SK-N-SH (cell line): ENCODE data around the gene UBTF. TPM values are rescaled to one million over a fixed set of nuclear protein-coding genes. Genes with fewer than 3 reads are reported as not detected.

Source experiments
- CTCF ChIA-PET: fragments of 300-600, 350-600 bp; formaldehyde crosslinking; extraction: SDS; loops from one replicate; lab custom pipeline; 2021; lab: Yijun Ruan, JAX
- POLR2A ChIA-PET: fragments of 350-600 bp; sonication (Branson Sonifier 250); formaldehyde crosslinking; extraction: SDS; loops from one replicate; lab custom pipeline; 2020; ENCODE audit warnings: antibody characterized with exemption, inconsistent platforms; lab: Yijun Ruan, JAX
- DNase-seq: peaks from one replicate; pipeline ENCODE4 v3.0.0; 2012
- H2AFZ ChIP-seq: fragments of 200-600 bp; sonication (generic); 2 replicates; pipeline ENCODE4 v1.8.1; 2016; ENCODE audit warnings: antibody characterized with exemption, mild to moderate bottlenecking, low read depth
- H3F3A ChIP-seq: fragments of 200-600 bp; sonication (generic); replicated peaks from 2 replicates; pipeline ENCODE3; 2016; ENCODE audit warnings: antibody characterized with exemption, mild to moderate bottlenecking; ENCODE audit not compliant: insufficient read depth
- H3K27ac ChIP-seq, 2 experiments: fragments of 200-500 bp in 1 of 2; fragments of 200-600 bp in 1 of 2; sonication (Bioruptor generic) in 1 of 2; sonication (generic), shearing (Covaris generic) in 1 of 2; 2 replicates each; pipeline versions ENCODE4 v1.5.1 to v1.6.1; 2014 to 2016; ENCODE audit warnings: low read depth in 2 of 2, inconsistent platforms in 1 of 2, low read length in 1 of 2, mild to moderate bottlenecking in 1 of 2, mixed read lengths in 1 of 2
- H3K27me3 ChIP-seq: fragments of 200-600 bp; sonication (generic), shearing (Covaris generic); 2 replicates; pipeline ENCODE4 v1.6.1; 2016; ENCODE audit warnings: mixed run types; ENCODE audit not compliant: insufficient read depth
- H3K36me3 ChIP-seq, 2 experiments: fragments of 200-500 bp in 1 of 2; fragments of 200-600 bp in 1 of 2; sonication (Bioruptor generic) in 1 of 2; sonication (generic) in 1 of 2; replicated peaks in 1 of 2; 2 replicates each; pipeline versions ENCODE3 to v1.5.1; 2014 to 2016; ENCODE audit warnings: low read length in 1 of 2, mild to moderate bottlenecking in 1 of 2; ENCODE audit not compliant: insufficient read depth in 2 of 2, control insufficient read depth in 1 of 2
- H3K4me1 ChIP-seq, 2 experiments: fragments of 200-500 bp in 1 of 2; fragments of 200-600 bp in 1 of 2; sonication (Bioruptor generic) in 1 of 2; sonication (generic), shearing (Covaris generic) in 1 of 2; 2 replicates each; pipeline versions ENCODE4 v1.5.1 to v1.6.1; 2014 to 2016; ENCODE audit warnings: low read depth in 1 of 2, low read length in 1 of 2, mixed run types in 1 of 2; ENCODE audit not compliant: insufficient read depth in 2 of 2, control insufficient read depth in 1 of 2
- H3K4me2 ChIP-seq: fragments of 200-600 bp; sonication (generic), shearing (Covaris generic); 2 replicates; pipeline ENCODE4 v1.6.1; 2017; ENCODE audit warnings: mixed run types
- H3K4me3 ChIP-seq, 2 experiments: fragments of 200-500 bp in 1 of 2; fragments of 200-600 bp in 1 of 2; sonication (Bioruptor generic) in 1 of 2; sonication (generic), shearing (Covaris generic) in 1 of 2; 2 replicates each; pipeline versions ENCODE4 v1.5.1 to v1.8.1; 2014 to 2016; ENCODE audit warnings: low read depth in 2 of 2, inconsistent platforms in 1 of 2, low read length in 1 of 2, mild to moderate bottlenecking in 1 of 2, mixed read lengths in 1 of 2, moderate library complexity in 1 of 2
- H3K79me2 ChIP-seq: fragments of 200-600 bp; sonication (generic); 2 replicates; pipeline ENCODE4 v1.8.1; 2017; ENCODE audit warnings: mild to moderate bottlenecking; ENCODE audit not compliant: insufficient read depth
- H3K9ac ChIP-seq: fragments of 200-600 bp; sonication (generic); 2 replicates; pipeline ENCODE4 v1.6.1; 2017; ENCODE audit warnings: mixed run types
- H3K9me2 ChIP-seq: fragments of 200-600 bp; sonication (generic); 2 replicates; pipeline ENCODE4 v1.6.1; 2017; ENCODE audit warnings: mixed run types
- H3K9me3 ChIP-seq: fragments of 200-600 bp; sonication (generic); 2 replicates; pipeline ENCODE4 v1.6.1; 2017; ENCODE audit warnings: mixed run types, mild to moderate bottlenecking, moderate library complexity
- H4K20me1 ChIP-seq: fragments of 200-600 bp; sonication (generic); 2 replicates; pipeline ENCODE4 v1.6.1; 2017; ENCODE audit warnings: mild to moderate bottlenecking, mixed run types; ENCODE audit not compliant: insufficient read depth
- ELF1 ChIP-seq: IDR thresholded peaks from 2 replicates; pipeline ENCODE4 v1.4.0; 2012
- FOXM1 ChIP-seq: IDR thresholded peaks from 2 replicates; pipeline ENCODE4 v1.4.0; 2012; ENCODE audit warnings: low read depth, mild to moderate bottlenecking
- GABPA ChIP-seq: IDR thresholded peaks from 2 replicates; pipeline ENCODE4 v1.4.0; 2012; ENCODE audit warnings: low read depth, mild to moderate bottlenecking
- JUND ChIP-seq: IDR thresholded peaks from 2 replicates; pipeline ENCODE4 v1.4.0; 2012
- NFIC ChIP-seq: IDR thresholded peaks from 2 replicates; pipeline ENCODE4 v1.4.0; 2012; ENCODE audit warnings: borderline replicate concordance
- RCOR1 ChIP-seq: fragments of 150-350 bp; IDR thresholded peaks from 2 replicates; pipeline ENCODE4 v1.6.1; 2017; ENCODE audit warnings: antibody characterized with exemption, low read length
- RFX5 ChIP-seq: IDR thresholded peaks from 2 replicates; pipeline ENCODE4 v1.6.1; 2012; ENCODE audit warnings: mild to moderate bottlenecking, improper control_type of control experiment, low read length
- TAF1 ChIP-seq: IDR thresholded peaks from 2 replicates; pipeline ENCODE4 v1.6.1; 2012; ENCODE audit warnings: low read depth, mild to moderate bottlenecking, low read length, moderate library complexity, borderline replicate concordance
- WGBS: methylation state at CpG from one replicate; pipeline ENCODE4 v1.1.6; 2017; ENCODE audit warnings: low lambda C conversion rate; 5-methylcytosine and 5-hydroxymethylcytosine counted together
- polyA plus RNA-seq, 3 experiments: library from polyadenylated mRNA; depleted of rRNA; stranded (reverse); fragments of >200 nt; gene quantifications; 2 replicates each; pipeline ENCODE4 v1.2.3, GENCODE V29; 2012
- TF ChIP-seq, protein P1 (sequence below): IDR thresholded peaks from 2 replicates; pipeline ENCODE4 v1.6.1; 2012; ENCODE audit warnings: mild to moderate bottlenecking, low read depth, low read length, moderate library complexity
- TF ChIP-seq, protein P2 (sequence below): IDR thresholded peaks from 2 replicates; pipeline ENCODE4 v1.4.0; 2012; ENCODE audit warnings: low read depth, borderline replicate concordance
- TF ChIP-seq, protein P3 (sequence below): fragments of 200-600 bp; sonication (generic); IDR thresholded peaks from 2 replicates; pipeline ENCODE4 v1.6.1; 2017; ENCODE audit warnings: antibody characterized with exemption, mild to moderate bottlenecking, moderate library complexity
- TF ChIP-seq, protein P4 (sequence below): IDR thresholded peaks from 2 replicates; pipeline ENCODE4 v1.4.0; 2012; ENCODE audit warnings: low read depth, borderline replicate concordance
- TF ChIP-seq, protein P5 (sequence below): fragments of 150-350 bp; IDR thresholded peaks from 2 replicates; pipeline ENCODE4 v1.6.1; 2016; ENCODE audit warnings: mild to moderate bottlenecking, low read depth, low read length

The UBTF gene
- polyA plus RNA-seq, 1 of the 3 experiments (the other 2 are of a cell fraction), result 37.2 TPM

DNA sequence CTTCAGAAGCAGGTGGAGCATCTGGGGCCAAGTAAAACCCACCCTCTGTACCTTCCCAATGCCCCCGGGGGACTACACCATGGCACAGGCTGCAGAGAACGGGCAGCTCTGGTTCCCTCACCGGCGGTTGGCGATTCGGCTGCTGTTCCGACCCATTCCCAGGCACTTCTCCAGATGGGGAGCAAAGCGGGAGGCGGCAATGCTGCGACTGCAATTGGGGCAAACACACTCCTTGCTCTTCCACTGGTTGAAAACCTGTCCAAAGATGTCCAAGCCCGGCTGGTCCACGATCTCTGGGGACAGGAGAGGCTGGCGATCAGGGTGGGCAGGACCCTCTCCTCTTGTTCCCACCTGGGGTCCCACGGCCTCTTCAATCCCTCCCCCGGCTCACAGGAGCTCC, 22.4 kb downstream of the UBTF start:
- H3K27ac ChIP-seq, result no peak overlapping the region
- ChIA-PET CTCF (interaction anchor here (0.8 to 2.4 kb wide), 3 partner anchors 29 to 154 kb away, joined by 3 to 16 read pairs (median 8); no protein-coding TSS in a partner anchor), POLR2A (no interaction called here)
- no peak for TF ChIP-seq TAF1
- TF ChIP-seq, protein P1, sequence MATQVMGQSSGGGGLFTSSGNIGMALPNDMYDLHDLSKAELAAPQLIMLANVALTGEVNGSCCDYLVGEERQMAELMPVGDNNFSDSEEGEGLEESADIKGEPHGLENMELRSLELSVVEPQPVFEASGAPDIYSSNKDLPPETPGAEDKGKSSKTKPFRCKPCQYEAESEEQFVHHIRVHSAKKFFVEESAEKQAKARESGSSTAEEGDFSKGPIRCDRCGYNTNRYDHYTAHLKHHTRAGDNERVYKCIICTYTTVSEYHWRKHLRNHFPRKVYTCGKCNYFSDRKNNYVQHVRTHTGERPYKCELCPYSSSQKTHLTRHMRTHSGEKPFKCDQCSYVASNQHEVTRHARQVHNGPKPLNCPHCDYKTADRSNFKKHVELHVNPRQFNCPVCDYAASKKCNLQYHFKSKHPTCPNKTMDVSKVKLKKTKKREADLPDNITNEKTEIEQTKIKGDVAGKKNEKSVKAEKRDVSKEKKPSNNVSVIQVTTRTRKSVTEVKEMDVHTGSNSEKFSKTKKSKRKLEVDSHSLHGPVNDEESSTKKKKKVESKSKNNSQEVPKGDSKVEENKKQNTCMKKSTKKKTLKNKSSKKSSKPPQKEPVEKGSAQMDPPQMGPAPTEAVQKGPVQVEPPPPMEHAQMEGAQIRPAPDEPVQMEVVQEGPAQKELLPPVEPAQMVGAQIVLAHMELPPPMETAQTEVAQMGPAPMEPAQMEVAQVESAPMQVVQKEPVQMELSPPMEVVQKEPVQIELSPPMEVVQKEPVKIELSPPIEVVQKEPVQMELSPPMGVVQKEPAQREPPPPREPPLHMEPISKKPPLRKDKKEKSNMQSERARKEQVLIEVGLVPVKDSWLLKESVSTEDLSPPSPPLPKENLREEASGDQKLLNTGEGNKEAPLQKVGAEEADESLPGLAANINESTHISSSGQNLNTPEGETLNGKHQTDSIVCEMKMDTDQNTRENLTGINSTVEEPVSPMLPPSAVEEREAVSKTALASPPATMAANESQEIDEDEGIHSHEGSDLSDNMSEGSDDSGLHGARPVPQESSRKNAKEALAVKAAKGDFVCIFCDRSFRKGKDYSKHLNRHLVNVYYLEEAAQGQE, result no peak
- TF ChIP-seq NFIC, result no peak
- TF ChIP-seq ELF1, result no peak
- TF ChIP-seq, protein P2, sequence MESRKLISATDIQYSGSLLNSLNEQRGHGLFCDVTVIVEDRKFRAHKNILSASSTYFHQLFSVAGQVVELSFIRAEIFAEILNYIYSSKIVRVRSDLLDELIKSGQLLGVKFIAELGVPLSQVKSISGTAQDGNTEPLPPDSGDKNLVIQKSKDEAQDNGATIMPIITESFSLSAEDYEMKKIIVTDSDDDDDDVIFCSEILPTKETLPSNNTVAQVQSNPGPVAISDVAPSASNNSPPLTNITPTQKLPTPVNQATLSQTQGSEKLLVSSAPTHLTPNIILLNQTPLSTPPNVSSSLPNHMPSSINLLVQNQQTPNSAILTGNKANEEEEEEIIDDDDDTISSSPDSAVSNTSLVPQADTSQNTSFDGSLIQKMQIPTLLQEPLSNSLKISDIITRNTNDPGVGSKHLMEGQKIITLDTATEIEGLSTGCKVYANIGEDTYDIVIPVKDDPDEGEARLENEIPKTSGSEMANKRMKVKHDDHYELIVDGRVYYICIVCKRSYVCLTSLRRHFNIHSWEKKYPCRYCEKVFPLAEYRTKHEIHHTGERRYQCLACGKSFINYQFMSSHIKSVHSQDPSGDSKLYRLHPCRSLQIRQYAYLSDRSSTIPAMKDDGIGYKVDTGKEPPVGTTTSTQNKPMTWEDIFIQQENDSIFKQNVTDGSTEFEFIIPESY, result no peak
- TF ChIP-seq JUND, result no peak
- H3K4me1 ChIP-seq, result peaks cover 8 to 23% of the 10 kb centered on the region in 2 experiments; a peak in 2 of 4 replicates
- peaks cover 37 to 50% of the 10 kb centered on the region in 2 experiments for H3K36me3 ChIP-seq
- H3K4me3 ChIP-seq, result no peak overlapping the region
- no peak for DNase-seq
- 85% methylated on average over 8 of the region's 15 CpGs for WGBS
- H3K9me2 ChIP-seq, result no peaks in the 10 kb centered on the region
- no peaks in the 10 kb centered on the region for H4K20me1 ChIP-seq
- H3K9me3 ChIP-seq, result no peaks in the 10 kb centered on the region
- no peaks in the 10 kb centered on the region for H3K27me3 ChIP-seq
- peaks cover 48% of the 10 kb centered on the region for H3K79me2 ChIP-seq
- 0 out of 2 replicates have a peak overlapping the region, but pooled peaks have one; percentile 96 for H3K9ac ChIP-seq
- H3K4me2 ChIP-seq, result peak overlapping the region; percentile 86; the same call in 1 of the 2 replicates
- H2AFZ ChIP-seq, result no peak overlapping the region
- peaks cover 11% of the 10 kb centered on the region for H3F3A ChIP-seq

DNA sequence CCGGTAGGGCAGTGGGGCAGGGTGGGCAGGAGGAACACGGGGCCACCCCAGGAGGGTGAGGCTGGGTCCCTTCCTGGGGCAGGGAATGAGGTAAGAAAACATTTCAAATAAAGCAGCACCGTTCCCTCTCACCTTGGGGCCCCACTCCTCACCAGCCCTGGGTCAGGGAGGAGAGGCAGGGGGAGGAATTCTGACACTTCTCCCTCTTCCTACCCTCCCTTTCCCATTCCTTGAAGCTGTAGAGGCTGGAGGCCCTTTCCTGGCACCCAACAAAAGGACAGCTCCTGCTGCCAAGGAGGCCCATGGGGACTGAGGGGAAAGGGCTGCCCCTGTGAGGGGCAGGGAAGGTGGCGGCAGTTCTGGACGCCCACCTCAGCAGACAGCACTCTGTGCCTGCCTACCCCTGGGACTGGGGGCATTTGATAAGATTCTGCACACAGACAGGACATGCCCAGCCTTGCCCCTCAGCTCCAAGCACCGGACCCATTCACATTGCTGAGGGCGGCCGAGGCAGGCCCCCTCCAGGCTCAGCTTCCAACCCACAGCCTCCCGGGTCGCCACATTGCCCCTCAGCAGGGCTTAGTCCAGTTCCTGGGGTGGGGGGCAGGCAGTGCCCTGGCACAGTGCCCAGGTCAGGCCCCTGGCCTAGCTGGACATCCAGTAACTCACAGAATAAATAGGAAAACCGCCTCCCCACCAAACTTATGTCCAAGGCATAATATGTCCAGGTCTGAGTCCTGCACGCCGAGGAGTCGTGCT, 26.0 kb downstream of the UBTF start:
- no peak overlapping the region for H3K9ac ChIP-seq
- peaks cover 44 to 66% of the 10 kb centered on the region in 2 experiments for H3K36me3 ChIP-seq
- POLR2A ChIA-PET, result interaction anchor here (1.7 kb wide), 1 partner anchor 152 kb away, joined by 4 read pairs; no protein-coding TSS in a partner anchor
- no peak for DNase-seq
- peaks cover 8 to 20% of the 10 kb centered on the region in 2 experiments; a peak in 1 of 4 replicates for H3K4me1 ChIP-seq
- CTCF ChIA-PET, result interaction anchor here (0.6 to 2.0 kb wide), 3 partner anchors 17 to 146 kb away, joined by 4 to 7 read pairs (median 5); no protein-coding TSS in a partner anchor
- no peak overlapping the region for H3K4me2 ChIP-seq
- no peaks in the 10 kb centered on the region for H4K20me1 ChIP-seq
- H3K27ac ChIP-seq, result peak overlapping the region; percentile 24 to 71
- H2AFZ ChIP-seq, result no peak overlapping the region
- H3K79me2 ChIP-seq, result peaks cover 53% of the 10 kb centered on the region
- 85% methylated on average over 10 of the region's 14 CpGs for WGBS
- H3K9me3 ChIP-seq, result no peaks in the 10 kb centered on the region
- H3F3A ChIP-seq, result peaks cover 26% of the 10 kb centered on the region
- no peaks in the 10 kb centered on the region for H3K27me3 ChIP-seq
- H3K4me3 ChIP-seq, result no peak overlapping the region
- no peaks in the 10 kb centered on the region for H3K9me2 ChIP-seq
- TF ChIP-seq, protein P3, sequence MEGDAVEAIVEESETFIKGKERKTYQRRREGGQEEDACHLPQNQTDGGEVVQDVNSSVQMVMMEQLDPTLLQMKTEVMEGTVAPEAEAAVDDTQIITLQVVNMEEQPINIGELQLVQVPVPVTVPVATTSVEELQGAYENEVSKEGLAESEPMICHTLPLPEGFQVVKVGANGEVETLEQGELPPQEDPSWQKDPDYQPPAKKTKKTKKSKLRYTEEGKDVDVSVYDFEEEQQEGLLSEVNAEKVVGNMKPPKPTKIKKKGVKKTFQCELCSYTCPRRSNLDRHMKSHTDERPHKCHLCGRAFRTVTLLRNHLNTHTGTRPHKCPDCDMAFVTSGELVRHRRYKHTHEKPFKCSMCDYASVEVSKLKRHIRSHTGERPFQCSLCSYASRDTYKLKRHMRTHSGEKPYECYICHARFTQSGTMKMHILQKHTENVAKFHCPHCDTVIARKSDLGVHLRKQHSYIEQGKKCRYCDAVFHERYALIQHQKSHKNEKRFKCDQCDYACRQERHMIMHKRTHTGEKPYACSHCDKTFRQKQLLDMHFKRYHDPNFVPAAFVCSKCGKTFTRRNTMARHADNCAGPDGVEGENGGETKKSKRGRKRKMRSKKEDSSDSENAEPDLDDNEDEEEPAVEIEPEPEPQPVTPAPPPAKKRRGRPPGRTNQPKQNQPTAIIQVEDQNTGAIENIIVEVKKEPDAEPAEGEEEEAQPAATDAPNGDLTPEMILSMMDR, result no peak
- no peak for TF ChIP-seq RFX5
- no peak for TF ChIP-seq RCOR1
- TF ChIP-seq GABPA, result no peak
- TF ChIP-seq FOXM1, result no peak
- TF ChIP-seq, protein P4, sequence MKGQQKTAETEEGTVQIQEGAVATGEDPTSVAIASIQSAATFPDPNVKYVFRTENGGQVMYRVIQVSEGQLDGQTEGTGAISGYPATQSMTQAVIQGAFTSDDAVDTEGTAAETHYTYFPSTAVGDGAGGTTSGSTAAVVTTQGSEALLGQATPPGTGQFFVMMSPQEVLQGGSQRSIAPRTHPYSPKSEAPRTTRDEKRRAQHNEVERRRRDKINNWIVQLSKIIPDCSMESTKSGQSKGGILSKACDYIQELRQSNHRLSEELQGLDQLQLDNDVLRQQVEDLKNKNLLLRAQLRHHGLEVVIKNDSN, result no peak
- TF ChIP-seq, protein P5, sequence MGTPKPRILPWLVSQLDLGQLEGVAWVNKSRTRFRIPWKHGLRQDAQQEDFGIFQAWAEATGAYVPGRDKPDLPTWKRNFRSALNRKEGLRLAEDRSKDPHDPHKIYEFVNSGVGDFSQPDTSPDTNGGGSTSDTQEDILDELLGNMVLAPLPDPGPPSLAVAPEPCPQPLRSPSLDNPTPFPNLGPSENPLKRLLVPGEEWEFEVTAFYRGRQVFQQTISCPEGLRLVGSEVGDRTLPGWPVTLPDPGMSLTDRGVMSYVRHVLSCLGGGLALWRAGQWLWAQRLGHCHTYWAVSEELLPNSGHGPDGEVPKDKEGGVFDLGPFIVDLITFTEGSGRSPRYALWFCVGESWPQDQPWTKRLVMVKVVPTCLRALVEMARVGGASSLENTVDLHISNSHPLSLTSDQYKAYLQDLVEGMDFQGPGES, result no peak
- TF ChIP-seq, protein P2, result no peak
